NCI-H526 (cell line): ENCODE results near the gene FGFRL1.
A peak's percentile ranks its signal among the peaks of the same experiment; 100 is the strongest.
"Not testable (repeated sequence)": the region's sequence is repeated elsewhere in the genome, so short reads cannot be mapped to it uniquely, and the experiment has no call there.

ENCODE experiments used
- DNase-seq, 2 experiments: peaks; one replicate each; lab custom pipeline; 2025; lab: John Stamatoyannopoulos, UW

The FGFRL1 gene

GRCh38 chr4:1051472-1051871 is 40.0 kb downstream of the FGFRL1 start:
- no peak for DNase-seq

DNA sequence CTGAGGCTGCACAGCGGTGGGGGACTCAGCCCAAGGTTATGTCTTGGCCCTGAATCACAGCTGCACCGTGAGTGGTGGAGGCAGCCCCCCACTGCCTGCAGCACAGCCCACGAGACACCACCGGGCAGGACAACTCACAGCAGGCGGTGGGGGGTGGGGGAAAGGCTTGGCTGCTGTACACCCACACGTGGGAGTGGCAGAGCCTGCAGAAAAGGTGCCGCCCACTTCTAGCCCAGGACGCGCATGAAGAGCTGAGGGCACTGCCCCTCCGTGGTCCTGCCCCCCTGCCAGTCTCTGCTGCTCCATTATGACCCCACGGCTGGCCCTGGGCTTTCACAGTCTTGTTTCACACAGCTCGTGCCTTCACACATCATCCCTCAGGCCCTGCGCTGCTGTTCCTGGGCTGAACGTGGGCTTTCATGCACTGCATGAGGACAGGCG is 40.8 kb downstream of the FGFRL1 start:
- DNase-seq, result no peak

DNA sequence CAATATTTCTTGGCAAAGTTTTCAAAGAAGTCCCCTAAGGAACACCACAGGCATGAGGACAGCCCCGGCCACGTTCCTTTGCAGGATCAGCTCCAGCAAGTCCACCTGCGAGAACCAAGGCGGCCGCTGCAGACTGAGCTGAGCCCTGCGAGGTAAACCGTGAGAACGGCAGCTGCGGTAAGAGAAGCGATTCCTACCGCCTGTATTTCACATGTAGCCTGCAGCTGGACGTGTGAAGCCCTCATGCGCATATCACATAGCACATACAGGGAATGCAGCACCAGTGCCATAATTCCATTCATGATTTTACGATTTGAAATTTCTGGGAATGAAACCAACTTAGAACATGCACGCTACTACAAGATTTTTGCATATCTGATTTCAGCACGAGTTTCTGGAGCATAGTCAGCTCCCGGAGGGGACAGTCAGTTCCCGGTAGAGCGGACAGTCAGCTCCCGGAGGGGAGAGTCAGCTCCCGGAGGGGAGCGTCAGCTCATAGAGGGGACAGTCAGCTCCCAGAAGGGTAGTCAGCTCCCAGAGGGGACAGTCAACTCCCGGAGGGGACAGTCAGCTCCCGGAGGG is 41.7 kb downstream of the FGFRL1 start:
- DNase-seq, result peak in 1 of 2 experiments; percentile 48

DNA sequence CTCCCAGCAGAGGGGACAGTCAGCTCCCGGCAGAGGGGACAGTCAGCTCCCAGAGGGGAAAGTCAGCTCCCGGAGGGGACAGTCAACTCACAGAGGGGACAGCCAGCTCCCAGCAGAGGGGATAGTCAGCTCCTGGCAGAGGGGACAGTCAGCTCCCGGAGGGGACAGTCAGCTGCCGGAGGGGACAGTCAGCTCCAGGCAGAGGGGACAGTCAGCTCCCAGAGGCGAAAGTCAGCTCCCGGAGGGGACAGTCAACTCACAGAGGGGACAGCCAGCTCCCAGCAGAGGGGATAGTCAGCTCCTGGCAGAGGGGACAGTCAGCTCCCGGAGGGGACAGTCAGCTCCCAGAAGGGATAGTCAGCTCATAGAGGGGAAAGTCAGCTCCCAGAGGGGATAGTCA is 42.5 kb downstream of the FGFRL1 start:
- not testable (repeated sequence) for DNase-seq

- not testable (repeated sequence) for DNase-seq
Measured at GRCh38 chr4:1054696-1055242, 43.3 kb downstream of the FGFRL1 start.

DNA sequence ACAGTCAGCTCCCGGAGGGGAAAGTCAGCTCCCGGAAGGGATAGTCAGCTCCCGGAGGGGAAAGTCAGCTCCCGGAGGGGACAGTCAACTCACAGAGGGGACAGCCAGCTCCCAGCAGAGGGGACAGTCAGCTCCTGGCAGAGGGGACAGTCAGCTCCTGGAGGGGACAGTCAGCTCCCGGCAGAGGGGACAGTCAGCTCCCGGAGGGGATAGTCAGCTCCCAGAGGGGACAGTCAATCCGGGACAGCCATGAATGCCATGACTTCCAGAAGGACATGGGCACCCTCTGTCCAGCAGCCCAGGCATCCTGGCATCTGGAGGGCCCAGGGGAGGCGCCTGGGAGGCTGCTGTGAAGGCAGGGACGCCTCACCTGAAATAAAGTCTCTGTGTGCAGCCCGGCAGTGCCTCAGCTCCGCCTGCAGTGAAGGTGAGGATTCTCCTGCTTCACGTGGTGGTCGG is 43.8 kb downstream of the FGFRL1 start:
- DNase-seq, result peak in 1 of 2 experiments; percentile 42

DNA sequence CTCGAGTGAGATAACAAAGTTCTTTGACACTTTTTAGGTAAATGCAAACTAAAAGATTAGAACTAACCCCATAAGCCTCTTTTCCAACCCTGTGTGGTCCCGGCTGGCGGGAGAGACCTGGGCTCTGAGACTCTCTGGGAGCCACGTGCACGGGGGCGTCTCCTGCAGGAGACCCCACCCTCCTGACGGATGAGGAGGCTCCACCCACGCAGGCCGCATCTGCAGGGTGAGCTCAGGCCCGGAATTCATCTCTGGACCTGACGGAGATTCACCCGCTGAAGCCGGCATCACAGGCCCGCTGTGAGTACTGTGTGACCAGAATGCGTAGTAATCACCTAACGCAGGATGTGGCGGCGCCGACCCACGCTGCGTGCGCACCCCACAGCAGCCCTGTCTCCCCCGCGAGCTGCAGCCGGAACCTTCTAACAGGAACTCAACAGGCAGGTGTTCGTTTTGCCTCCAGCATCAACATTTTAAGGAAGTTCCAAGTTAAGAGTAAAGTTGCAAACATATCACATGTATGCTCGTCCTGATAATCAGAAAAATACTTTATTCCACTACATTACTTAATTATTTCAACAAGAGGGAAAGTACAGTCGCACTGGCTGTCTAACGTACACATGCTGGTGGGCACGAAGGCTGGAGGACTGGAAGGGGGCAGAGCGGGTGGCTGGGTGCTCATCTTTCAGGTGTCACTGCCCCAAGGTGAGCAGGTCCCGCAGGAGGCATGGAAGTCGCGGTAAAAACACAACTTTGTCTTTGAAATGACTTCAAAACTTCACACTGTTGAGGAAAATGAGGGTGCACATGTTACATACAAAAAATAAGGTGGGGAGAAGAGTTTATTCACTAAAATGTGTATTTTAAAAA is 44.5 kb downstream of the FGFRL1 start:
- peak; percentile 31 to 59 for DNase-seq

DNA sequence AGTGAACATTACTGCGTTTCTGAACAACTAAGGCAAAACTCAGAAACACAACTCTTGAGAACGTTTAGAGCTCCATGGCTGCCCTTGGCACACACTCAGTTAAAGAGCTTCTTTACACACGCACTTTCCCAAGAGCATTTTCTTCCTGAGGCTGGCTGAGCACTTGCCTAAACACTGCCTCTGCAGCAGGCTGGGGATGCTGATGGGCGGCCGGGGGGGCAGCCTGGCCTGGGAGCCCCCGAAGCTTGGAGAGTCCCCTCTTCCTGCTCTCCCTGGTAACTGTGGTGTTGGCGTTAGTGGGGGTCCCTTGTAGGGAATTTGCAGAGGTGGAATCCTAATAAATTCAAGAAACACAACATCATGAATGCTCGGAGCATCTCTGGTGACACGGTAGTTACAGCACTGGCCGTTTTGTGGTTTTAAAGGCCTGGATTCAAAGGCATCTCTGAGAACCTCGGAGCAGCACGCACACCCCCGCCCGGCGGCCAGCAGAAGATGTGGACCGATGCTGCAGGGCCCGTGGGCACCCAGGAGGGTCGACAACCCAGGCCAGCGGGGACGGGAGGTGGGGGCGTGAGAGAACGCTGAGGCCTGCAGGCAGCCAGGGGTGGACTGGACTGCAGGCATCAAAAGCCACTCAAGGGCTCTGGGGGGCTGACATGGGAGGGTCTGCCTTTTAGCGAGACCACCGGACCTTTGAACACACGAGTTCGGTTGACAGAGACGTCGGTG is 45.4 kb downstream of the FGFRL1 start:
- DNase-seq, result no peak

DNA sequence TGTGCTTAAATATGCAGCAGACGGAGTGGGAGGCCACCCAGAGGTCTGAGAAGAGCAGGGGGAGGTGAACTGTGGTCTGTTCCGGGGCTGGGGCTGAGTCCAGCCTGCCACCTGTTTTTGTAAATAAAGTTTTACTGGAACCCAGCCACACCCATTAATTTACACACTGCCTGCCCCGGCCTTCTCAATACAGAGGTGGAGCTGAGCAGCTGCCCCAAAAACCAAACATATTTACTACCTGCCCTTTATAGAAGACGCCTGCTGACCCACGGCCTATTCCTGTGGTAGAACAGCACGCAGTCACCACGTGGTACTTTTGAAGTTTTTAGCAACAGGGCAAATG is 45.9 kb downstream of the FGFRL1 start:
- DNase-seq, result no peak

GRCh38 chr4:1058198-1058996 is 47.0 kb downstream of the FGFRL1 start:
- DNase-seq, result peak in 1 of 2 experiments; percentile 34

GRCh38 chr4:1058997-1059665 is 47.7 kb downstream of the FGFRL1 start:
- no peak for DNase-seq

GRCh38 chr4:1060121-1060520 is 48.7 kb downstream of the FGFRL1 start:
- no peak for DNase-seq

DNA sequence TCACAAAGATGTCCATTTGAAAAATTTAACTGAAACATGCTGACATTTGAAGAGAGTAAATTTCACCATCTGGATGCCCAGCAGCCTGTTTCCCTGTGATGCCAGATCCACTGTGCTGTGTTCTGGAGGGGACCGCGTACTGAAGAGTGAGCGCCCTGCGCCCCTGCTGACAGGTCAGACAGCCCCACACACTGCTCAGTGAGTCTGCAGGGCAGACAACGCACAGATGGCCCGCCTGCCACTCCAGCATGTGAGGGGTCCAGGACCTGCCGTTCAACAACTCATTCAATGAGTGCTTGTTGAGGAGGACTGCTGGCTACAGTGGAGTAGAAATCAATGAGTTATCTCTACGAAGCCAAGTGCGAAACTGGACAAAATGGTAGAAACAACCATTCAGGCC is 49.2 kb downstream of the FGFRL1 start:
- DNase-seq, result no peak

DNA sequence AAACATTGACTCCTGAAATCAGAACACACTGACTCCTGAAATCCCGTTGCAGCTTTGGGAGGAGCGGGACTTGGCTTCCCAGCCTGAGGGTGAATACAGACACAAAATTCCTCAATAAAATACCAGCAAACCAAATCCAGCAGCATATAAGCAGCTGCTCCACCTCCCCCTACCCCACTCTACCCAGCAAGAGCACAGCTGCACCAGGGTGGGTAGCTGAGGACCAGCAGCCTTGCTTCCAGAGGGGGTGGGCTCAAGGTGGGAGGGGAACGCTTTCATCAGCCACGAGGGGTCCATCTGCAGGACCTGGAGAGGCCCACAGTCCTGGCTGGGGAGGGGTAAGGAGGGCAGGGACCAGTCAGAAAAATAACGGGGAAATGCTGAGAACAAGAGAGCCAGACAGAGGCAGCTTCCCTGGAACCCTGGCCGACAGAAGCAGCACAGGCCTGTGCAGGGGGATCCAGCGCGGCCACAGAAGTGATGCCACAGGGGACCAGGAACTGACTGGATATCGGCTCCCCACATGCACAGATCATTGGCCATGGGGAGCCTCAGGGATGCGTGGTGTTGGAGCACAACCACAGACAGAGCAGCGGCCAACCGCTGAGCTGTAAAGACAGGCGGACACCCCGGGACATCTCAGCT is 49.8 kb downstream of the FGFRL1 start:
- no peak for DNase-seq

DNA sequence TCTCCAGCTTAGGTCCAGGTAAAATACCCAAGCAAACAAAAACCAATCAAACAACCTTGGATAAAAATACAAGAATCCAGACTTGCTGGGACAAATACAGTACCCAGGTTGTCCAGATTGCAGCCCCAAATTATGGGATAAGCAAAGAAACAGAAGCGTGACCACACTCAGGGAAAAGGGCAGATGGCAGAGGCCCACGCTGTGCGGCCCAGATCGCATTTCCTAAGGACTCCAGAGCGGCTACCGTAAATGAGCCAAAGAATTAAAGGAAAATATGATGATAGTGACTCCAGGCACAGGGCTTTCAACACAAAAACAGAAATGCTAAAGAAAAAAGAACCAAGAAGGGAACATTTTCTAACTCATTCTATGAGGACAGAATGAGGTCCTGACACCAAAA is 50.3 kb downstream of the FGFRL1 start:
- DNase-seq, result no peak

DNA sequence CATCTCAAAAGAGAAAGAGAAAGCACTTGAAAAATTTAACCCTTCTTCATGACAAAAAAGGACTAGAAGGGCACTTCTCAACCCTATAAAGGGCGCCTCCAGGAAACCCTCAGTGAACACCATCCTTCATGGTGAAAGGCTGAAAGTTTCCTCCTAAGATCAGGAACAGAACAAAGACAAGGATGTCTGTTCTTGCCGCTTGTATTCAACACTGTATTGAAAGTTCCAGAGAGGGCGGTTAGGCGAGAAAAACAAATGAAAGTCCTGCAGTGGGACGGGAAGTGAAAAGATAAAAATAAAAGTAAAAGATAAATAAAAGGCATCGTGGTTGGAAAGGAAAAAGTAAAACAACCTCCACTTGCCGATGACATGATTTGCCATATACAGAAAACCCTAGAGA is 51.0 kb downstream of the FGFRL1 start:
- no peak for DNase-seq

DNA sequence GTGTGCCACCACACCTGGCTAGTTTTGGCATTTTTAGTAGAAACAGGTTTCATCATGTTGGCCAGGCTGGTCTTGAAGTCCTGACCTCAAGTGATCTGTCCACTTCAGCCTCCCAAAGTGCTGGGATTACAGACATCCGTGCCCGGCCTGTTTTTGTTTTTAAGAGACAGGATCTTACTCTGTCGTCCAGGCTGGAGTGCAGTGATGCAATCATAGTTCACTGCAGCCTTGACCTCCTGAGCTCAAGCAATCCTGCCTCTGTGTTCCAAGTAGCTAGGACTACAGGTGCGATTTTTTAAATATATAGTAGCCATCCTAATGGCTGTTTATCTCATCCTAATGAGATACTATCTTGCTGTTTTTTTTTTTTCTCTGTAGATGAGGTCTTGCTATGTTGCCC is 54.3 kb downstream of the FGFRL1 start:
- no peak for DNase-seq

DNA sequence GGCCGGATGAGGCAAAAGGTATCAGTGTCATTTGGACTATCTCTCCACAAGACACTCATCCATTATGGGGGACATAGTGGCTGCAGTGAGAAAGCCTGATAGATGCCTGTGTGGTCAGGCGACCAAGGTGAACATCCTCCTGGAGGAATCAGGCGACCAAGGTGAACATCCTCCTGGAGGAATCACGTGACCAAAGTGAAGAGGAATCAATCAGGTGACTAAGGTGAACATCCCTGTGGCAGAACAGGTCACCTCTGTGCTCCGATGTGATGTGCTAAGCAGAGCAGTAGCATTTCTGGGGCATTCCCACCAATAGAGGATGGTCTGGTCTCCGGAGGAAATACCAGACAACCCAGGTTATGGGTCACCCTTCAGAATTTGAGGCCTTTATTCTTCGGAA is 58.0 kb downstream of the FGFRL1 start:
- DNase-seq, result no peak

DNA sequence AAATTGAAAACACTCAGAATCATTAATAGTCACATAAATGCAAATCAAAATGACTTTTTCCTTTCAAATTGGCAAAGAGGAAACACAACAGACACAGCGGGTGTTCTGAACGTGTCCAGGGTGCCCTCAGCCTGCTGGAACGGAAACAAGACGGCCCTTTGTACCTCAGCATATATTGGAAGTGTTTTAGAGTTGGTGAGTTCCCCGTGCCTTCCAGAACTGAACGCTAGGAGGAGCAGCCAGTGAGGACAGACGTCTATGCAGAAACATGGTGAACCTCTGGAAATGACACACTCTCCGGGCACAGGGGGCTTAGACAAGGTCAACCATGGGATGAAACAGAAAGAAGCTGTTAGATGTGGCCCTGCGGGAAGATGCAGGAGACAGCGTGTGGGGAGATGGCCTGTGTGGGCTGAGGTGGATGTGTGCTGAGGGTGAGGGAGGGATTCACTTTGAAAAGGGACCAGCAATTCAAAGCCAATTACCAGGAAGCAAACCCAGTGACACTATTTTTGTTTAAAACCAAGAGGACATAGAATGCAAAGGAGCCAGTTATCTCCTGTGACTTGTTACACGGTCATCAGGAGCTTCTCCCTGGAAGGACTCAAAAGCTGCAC is 61.5 kb downstream of the FGFRL1 start:
- peak; percentile 57 to 76 for DNase-seq

- no peak for DNase-seq
Measured at GRCh38 chr4:1074077-1074476, 62.7 kb downstream of the FGFRL1 start.
